GM19324 (cell line): ENCODE results near the gene PLEKHA4.
"Not testable (repeated sequence)": the region's sequence is repeated elsewhere in the genome, so short reads cannot be mapped to it uniquely, and the experiment has no call there.

Source experiments
- ATAC-seq: cut with Tn5 transposase; IDR thresholded peaks from one replicate; pipeline ENCODE4 v1.9.1; 2021; ENCODE audit warnings: mild to moderate bottlenecking, moderate library complexity; ENCODE audit not compliant: unreplicated experiment, low FRiP score

The PLEKHA4 gene

GRCh38 chr19:48802623-48803022 is 65.8 kb downstream of the PLEKHA4 start:
- no peak for ATAC-seq

- ATAC-seq: no peak
Measured at GRCh38 chr19:48799358-48800300, 68.8 kb downstream of the PLEKHA4 start.

- no peak for ATAC-seq
Measured at GRCh38 chr19:48798937-48799336, 69.5 kb downstream of the PLEKHA4 start.

GRCh38 chr19:48797103-48797502 is 71.3 kb downstream of the PLEKHA4 start:
- no peak for ATAC-seq

- no peak for ATAC-seq
Measured at GRCh38 chr19:48796298-48797083, 71.9 kb downstream of the PLEKHA4 start.

GRCh38 chr19:48795685-48796070 is 72.7 kb downstream of the PLEKHA4 start:
- ATAC-seq: no peak

GRCh38 chr19:48795055-48795684 is 73.2 kb downstream of the PLEKHA4 start:
- ATAC-seq: peak; percentile 79

GRCh38 chr19:48794291-48794690 is 74.1 kb downstream of the PLEKHA4 start:
- ATAC-seq: no peak

- no peak for ATAC-seq
Measured at GRCh38 chr19:48793271-48793670, 75.1 kb downstream of the PLEKHA4 start.

GRCh38 chr19:48787331-48787730 is 81.1 kb downstream of the PLEKHA4 start:
- not testable (repeated sequence) for ATAC-seq
